GM12873 (cell line): ENCODE measurements around the gene TCAIM.

Experiments used
- TF ChIP-seq, protein P1 (sequence below): IDR thresholded peaks from 2 replicates; pipeline ENCODE4 v1.5.1; 2012; ENCODE audit warnings: low read depth, mild to moderate bottlenecking, moderate library complexity, low read length, control low read depth; ENCODE audit not compliant: insufficient read depth; ENCODE audit errors: missing control alignments

The TCAIM gene

DNA sequence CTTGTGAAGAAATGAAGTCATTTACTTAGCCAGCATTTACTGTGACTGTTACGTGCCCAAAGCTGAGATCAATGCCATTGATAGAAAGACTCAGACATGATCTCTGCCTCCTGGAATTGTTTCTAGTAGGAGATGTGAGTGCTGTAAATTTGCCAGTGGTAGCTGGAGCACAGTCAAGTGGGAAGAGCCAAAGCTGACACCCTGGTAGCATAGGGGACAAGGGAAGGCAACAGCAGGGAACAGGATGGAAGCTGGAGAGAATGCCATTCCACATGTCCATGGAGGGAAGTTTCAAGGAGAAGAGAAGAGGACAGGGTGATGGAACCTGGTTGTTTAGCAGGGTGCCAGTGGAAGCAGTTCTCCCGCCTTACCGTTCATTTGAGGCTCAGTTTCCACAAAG is 64.0 kb downstream of the TCAIM start:
- TF ChIP-seq, protein P1, sequence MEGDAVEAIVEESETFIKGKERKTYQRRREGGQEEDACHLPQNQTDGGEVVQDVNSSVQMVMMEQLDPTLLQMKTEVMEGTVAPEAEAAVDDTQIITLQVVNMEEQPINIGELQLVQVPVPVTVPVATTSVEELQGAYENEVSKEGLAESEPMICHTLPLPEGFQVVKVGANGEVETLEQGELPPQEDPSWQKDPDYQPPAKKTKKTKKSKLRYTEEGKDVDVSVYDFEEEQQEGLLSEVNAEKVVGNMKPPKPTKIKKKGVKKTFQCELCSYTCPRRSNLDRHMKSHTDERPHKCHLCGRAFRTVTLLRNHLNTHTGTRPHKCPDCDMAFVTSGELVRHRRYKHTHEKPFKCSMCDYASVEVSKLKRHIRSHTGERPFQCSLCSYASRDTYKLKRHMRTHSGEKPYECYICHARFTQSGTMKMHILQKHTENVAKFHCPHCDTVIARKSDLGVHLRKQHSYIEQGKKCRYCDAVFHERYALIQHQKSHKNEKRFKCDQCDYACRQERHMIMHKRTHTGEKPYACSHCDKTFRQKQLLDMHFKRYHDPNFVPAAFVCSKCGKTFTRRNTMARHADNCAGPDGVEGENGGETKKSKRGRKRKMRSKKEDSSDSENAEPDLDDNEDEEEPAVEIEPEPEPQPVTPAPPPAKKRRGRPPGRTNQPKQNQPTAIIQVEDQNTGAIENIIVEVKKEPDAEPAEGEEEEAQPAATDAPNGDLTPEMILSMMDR, result no peak

DNA sequence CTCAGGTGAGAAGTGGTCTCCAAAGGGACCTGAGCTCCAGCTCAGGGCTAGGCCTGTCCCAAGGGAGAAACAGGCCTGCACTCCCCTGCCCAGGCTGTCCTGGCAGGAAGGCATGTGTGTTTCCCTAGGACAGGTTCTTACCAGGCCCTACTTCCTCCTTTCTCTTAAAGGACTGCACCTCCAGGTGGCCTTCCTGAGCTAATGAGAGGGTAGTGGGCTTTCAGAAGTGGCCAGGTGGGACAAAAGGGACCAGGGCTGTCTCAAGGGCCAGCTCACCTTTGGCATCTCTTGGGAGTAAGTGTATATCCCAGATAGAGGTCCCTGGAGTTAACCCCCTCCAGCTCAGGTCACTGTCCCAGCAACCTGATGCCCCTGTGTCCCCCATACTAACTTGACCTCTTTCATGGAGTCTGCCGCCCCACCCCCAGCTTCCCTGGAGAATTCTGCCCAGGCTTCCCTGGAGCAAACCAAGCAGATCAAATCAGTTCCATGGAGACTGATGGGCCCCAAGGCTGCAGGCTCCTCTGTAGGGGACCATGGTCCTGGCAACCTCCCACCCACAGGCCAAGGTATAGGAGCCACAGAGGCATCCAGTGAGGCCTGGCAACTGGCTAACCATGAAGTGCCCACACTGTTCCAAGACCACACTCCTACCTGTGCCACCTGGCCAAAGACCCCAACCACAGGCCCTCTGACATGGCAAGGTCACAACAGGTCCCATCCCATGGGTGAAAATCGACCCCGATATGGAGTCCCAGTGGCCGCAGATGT is 71.3 kb downstream of the TCAIM start:
- TF ChIP-seq, protein P1, result no peak

DNA sequence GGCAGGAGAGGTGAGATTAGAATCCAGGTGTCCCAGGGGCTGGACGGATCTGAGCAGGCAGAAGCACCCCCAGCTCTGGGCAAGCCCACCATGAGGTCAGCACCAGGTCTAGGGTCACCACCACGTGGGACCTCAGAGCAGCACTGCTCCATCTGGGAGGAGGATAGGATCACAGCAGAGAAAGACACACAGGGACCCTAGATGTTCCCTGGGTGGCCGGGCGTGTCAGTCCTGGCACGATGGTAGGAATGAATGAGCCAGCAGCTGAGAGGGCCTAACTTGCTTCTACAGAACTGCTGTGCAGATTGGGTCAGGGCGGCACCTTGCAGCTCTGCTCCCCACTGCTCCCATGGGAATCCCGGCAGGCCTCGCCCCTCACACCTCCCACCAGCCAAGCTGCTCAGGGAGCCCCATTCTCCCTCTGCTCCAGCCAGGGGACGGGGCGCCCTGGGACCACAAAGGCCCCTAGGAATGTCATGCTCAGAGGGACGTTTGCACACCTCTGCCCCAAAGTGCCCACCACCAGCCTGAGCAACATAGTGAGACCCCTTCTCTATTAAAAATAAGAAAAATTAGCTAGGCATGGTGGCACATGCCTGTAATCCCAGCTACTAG is 72.6 kb downstream of the TCAIM start:
- TF ChIP-seq, protein P1, result no peak

DNA sequence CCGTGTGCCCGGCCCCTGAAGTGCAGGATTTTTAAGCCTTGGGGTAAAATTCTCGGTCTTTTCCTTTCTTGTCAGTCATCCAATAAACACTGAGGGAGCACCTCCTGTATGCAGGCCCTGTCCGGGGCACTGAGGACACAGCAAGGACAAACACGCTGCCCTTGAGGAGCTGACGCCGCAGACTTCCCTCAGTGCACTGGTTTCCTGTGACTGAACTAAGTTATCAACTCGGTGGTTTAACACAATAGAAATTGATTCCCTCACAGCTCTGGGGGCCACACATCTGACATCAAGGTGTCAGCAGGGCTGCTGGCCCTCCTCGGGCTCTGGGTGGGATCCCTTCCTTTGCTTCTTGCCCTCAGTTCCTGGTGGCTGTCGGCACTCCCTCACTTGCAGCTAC is 73.8 kb downstream of the TCAIM start:
- TF ChIP-seq, protein P1, result no peak

DNA sequence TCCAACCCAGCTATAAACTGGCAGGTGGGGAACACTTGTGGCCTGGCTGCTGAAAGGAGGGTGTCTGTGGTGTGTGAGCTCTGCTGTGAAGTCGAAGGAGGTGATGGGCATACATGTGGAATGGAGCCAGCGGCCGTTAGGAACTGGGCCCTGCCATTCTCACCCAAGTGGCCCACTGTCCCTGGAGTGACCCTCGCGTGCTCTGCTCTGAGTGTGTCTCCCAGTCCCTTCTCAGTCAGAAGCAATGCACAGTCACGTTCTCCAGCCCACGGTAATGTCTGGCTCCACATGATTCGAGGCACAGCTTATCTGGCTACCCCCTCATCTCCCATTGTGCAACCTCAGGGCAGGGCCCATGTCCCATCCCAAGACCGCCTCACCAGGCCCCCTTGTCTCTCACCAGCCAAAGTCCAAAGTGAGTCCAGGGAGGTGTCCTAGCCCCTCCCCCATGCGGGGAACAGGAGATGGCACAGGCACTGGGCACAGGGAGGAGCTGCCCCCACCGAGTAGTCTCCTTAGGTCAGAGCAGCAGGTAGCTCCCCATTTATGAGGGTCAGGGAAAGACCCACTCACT is 76.0 kb downstream of the TCAIM start:
- TF ChIP-seq, protein P1, result no peak

DNA sequence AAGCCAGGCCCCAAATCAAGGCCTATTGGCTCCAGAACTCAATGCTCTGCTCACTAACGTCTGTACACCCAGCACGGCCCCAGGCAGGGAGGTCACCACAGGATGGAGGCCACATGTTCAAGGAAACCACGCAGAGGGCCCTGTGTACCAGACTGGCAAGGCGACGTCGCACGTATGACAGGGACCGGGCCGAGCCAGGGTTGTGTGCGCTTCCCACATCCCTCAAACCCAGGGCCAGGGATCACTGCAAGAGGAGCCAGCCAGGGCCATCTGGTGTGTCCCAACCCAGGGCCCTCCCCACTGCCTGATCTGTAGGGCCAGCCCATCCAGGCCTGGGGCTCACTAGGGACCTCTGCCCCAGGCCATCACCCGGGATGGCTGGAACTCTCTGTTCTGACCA is 76.9 kb downstream of the TCAIM start:
- TF ChIP-seq, protein P1, result no peak
